Measurements from ENCODE around the gene DDR2.

DNA sequence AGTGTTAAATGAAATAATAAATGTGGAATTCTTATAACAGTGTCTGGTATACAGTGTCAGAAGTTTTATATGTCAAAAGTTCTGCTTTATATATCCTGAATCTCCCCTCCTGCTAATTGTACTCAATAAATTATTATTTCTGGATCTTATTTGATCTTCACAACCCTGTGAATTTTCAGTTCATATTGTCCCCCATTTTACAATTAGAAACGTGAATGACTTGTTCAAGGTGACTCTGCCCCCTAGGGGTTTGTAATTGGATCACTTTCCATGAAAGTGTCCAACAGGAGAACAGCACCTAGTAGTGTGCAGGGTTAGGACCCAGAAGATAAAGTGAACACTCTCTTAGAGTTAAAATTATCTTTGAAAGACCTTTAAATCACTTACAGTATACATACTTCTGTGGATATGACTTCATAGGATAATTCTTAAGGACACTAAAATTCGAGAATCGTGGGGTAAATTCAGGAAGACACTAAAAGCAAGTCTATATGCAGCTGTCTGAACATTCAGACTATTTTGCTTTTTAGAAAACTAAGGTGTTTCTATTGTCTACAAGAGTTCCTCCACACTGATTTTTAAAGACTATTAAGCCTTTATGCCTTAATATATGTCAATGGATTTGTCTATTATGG lies 4.5 kb upstream of the DDR2 start:
- TF ChIP-seq, protein P1, sequence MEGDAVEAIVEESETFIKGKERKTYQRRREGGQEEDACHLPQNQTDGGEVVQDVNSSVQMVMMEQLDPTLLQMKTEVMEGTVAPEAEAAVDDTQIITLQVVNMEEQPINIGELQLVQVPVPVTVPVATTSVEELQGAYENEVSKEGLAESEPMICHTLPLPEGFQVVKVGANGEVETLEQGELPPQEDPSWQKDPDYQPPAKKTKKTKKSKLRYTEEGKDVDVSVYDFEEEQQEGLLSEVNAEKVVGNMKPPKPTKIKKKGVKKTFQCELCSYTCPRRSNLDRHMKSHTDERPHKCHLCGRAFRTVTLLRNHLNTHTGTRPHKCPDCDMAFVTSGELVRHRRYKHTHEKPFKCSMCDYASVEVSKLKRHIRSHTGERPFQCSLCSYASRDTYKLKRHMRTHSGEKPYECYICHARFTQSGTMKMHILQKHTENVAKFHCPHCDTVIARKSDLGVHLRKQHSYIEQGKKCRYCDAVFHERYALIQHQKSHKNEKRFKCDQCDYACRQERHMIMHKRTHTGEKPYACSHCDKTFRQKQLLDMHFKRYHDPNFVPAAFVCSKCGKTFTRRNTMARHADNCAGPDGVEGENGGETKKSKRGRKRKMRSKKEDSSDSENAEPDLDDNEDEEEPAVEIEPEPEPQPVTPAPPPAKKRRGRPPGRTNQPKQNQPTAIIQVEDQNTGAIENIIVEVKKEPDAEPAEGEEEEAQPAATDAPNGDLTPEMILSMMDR (IDR thresholded peaks at IDR 0.05; ENCODE audit: low read depth, low read length), result peak; percentile 52
- no peak for TF ChIP-seq POLR2A (IDR thresholded peaks at IDR 0.05; ENCODE audit: extremely low read depth, insufficient read length)
- TF ChIP-seq, protein P2, sequence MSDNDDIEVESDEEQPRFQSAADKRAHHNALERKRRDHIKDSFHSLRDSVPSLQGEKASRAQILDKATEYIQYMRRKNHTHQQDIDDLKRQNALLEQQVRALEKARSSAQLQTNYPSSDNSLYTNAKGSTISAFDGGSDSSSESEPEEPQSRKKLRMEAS (IDR thresholded peaks at IDR 0.05; ENCODE audit: low read depth, low read length), result no peak
